SH-SY5Y (cell line): Measurements from ENCODE around the gene CD276.

Experiments
- GATA2 ChIP-seq: IDR thresholded peaks from 2 replicates; pipeline ENCODE4 v1.6.1; 2011; ENCODE audit warnings: mild to moderate bottlenecking, low read depth, low read length
- GATA3 ChIP-seq: IDR thresholded peaks from 2 replicates; pipeline ENCODE4 v1.6.1; 2011; ENCODE audit warnings: low read depth, mild to moderate bottlenecking, low read length, moderate library complexity

DNA sequence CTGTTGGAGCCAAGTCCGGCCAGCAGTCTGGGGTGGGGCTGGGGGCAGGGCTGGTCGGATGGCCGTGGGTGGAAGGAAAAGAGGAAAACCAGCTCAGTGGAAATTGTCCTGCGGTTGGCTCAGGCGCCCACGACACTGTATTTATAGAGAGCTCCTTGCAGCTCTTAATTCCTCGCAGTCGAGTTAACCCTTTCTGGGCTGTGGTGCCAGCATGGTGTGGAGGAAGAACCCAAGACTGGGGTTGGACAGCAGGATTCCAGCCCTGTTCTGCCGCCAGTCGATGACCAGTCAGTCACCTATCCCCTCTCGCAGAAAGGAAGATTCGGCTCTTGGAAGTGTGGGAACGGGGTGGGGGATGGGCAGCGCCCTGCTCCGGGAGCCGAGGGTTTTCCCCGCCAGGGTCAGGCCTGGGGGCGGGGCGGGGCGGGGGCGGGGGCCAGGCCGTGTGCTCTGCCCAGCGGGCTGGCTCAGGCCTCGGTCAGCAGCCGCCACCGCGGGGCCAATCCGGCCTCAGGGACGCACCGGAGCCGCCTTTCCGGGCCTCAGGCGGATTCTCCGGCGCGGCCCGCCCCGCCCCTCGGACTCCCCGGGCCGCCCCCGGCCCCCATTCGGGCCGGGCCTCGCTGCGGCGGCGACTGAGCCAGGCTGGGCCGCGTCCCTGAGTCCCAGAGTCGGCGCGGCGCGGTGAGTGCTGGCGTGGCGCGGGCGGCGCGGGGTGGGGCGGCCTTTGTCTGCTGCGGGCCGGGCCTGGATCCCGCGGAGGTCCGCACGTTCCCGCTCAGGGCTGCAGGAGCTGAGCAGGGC lies at the start of gene CD276:
- TF ChIP-seq GATA2, result no peak
- no peak for TF ChIP-seq GATA3
